Stimulated activated naive CD8-positive, alpha-beta T cell treated with anti-CD3 and anti-CD28 coated beads, Interleukin-15, Interleukin-2, amounts not matched to agents 100 ng/mL and 50 ng/mL, for 24 hours (primary cell): Measurements from ENCODE around the gene KDM4B.
"Not testable (repeated sequence)": the region's sequence is repeated elsewhere in the genome, so short reads cannot be mapped to it uniquely, and the experiment has no call there.

Experiments used
- H3K27ac Mint-ChIP-seq: one replicate; pipeline ENCODE4 v1.8.0; 2021; ENCODE audit warnings: mild to moderate bottlenecking, mixed read lengths
- H3K27me3 Mint-ChIP-seq: one replicate; pipeline ENCODE4 v1.8.0; 2021; ENCODE audit warnings: mixed read lengths
- H3K36me3 Mint-ChIP-seq: one replicate; pipeline ENCODE4 v1.8.0; 2021; ENCODE audit warnings: low read depth, mixed read lengths
- H3K4me1 Mint-ChIP-seq: one replicate; pipeline ENCODE4 v1.8.0; 2021; ENCODE audit warnings: low read depth, mixed read lengths
- H3K4me3 Mint-ChIP-seq: one replicate; pipeline ENCODE4 v1.8.0; 2021; ENCODE audit warnings: mild to moderate bottlenecking, mixed read lengths
- H3K9me3 Mint-ChIP-seq: one replicate; pipeline ENCODE4 v1.8.0; 2021; ENCODE audit warnings: mixed read lengths

The KDM4B gene

DNA sequence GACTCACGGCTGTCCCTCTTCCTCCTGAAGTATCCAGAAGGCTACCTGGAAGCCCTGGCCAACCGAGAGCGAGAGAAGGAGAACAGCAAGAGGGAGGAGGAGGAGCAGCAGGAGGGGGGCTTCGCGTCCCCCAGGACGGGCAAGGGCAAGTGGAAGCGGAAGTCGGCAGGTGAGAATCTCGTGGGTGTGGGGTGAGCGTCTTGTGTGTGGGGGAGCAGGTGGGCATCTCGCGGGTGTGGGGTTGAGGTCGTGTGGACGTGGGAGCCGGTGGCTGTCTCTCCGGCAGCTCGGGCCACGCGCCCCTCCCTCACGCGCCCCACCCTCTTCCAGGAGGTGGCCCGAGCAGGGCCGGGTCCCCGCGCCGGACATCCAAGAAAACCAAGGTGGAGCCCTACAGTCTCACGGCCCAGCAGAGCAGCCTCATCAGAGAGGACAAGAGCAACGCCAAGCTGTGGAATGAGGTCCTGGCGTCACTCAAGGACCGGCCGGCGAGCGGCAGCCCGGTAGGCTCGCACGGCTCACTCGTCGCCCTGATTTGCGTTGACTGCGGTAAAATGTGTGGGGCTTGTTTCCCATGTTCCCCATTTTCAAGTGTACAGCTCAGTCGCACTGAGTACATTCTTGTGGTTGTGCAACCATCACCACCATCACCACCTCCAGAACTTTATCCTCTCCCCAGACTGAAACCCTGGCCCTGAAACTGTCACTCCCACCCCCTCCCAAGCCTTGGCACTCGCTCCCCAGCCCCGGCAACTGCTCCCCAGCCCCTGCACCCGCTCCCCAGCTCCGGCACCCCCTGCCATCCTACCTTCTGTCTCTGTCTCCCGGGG lies 14.4 kb upstream of the KDM4B start:
- H3K36me3 Mint-ChIP-seq: peaks cover 55% of the 10 kb centered on the region
- H3K4me3 Mint-ChIP-seq, H3K27me3 Mint-ChIP-seq, H3K27ac Mint-ChIP-seq, H3K9me3 Mint-ChIP-seq, H3K4me1 Mint-ChIP-seq: not testable (repeated sequence)

DNA sequence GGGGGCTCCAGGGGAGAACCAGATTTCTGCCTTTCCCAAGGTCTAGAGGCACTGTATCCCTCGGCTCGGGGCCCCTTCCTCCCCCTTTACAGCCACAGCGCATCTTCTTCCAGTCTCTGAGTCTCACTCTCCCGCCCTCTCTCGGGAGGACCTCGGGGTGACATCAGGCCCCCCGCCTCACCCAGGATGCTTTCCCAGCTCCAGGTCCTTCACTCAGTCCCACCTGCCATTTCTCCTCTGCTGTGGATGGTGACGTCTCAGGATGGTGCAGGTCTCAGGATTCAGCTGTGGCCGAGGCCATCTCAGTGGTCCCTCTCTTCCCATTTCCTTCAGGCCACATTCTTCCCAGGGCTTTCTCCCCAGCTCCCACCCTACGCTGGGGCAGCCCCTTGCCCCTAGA lies 13.6 kb upstream of the KDM4B start:
- Mint-ChIP-seq H3K4me1 (no peaks in the 10 kb centered on the region), H3K36me3 (peaks cover 58% of the 10 kb centered on the region), H3K9me3 (no peaks in the 10 kb centered on the region), H3K4me3 (no peak overlapping the region), H3K27ac (no peak overlapping the region), H3K27me3 (no peaks in the 10 kb centered on the region)

DNA sequence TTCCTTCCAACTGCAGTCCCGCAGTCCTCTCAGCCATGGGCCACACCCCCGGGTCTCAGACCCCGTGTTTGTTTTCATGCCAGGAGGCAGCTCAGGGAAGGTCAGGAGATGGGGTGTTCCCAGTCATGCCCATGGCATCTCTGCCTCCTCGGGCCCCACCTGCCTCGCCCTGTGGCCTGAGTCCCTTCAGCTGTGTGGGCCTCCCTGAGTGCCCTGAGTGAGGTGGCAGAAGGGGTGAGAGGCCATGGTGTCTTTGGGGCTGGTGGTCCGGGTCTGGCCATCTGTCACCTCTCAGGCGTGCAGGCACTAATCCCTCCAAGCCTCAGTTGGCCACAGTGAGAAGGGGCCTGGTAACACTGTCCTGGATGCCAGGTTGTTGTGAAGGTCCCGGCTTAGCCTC lies 10.9 kb upstream of the KDM4B start:
- H3K36me3 Mint-ChIP-seq: peaks cover 56% of the 10 kb centered on the region
- H3K27ac Mint-ChIP-seq: no peak overlapping the region
- no peaks in the 10 kb centered on the region for H3K9me3 Mint-ChIP-seq
- H3K4me1 Mint-ChIP-seq: no peaks in the 10 kb centered on the region
- no peak overlapping the region for H3K4me3 Mint-ChIP-seq
- H3K27me3 Mint-ChIP-seq: no peaks in the 10 kb centered on the region

DNA sequence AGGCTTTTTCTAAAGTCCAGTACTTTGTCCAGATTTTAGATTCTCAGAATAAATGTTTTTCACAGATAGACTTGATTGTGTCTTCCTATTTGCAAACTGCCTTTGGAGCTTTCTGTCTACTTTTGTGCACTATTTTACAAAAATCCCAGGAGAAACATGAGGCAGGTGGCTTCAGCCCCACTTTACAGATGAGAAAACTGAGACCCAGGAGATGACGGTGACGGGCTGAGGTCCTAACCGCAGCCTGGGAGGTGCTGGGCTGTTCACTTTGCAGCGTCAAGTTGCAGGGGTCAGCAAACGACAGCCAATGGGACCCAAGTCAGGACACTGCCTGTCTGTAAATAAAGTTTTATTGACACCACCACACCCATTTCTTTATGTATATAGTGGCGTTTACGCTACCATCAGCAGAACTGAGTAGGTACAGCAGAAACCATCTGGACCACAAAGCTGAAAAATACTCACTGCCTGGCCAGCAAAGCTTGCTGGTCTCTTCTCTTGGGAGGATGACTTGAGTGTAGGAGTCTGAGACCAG lies 6.8 kb upstream of the KDM4B start:
- Mint-ChIP-seq H3K4me3 (no peak overlapping the region), H3K36me3 (peaks cover 42% of the 10 kb centered on the region), H3K27ac (no peak overlapping the region), H3K9me3 (no peaks in the 10 kb centered on the region), H3K27me3 (no peaks in the 10 kb centered on the region), H3K4me1 (peaks cover 2% of the 10 kb centered on the region)

DNA sequence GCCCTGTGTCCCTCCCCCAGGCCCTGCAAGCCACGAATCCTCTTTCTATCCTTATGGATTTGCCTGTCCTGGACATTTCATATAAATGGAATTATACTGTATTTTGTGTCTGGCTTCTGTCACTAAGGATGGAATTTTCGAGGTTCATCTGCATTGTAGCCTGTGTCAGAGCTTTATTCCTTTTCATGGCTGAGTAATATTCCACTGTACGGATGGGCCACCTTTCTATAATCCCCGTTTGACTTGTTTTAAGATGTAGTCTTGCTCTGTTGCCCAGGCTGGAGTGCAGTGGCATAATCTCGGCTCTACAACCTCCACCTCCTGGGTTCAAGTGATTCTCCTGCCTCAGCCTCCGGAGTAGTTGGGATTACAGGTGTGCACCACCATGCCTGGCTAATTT lies 3.9 kb upstream of the KDM4B start:
- Mint-ChIP-seq H3K9me3 (no peaks in the 10 kb centered on the region), H3K27me3 (no peaks in the 10 kb centered on the region), H3K4me1 (peaks cover 16% of the 10 kb centered on the region), H3K4me3 (no peak overlapping the region), H3K27ac (no peak overlapping the region), H3K36me3 (peaks cover 34% of the 10 kb centered on the region)

DNA sequence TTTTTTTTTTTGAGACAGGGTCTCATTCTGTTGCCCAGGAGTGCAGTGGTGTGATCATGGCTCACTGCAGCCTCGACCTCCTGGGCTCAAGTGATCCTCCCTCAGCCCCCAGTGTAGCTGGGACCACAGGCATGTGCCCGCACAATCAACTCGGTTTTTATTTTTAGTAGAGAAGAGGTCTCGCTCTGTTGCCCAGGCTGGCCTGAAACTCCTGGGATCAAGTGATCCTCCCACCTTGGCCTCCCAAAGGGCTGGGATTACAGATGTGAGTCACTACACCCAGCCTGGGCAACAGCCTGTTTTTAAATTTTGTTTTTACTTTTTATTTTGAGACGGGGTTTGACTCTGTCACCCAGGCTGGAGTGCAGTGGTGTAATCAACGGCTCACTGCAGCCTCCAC lies 2.3 kb upstream of the KDM4B start:
- H3K4me3 Mint-ChIP-seq: no peak overlapping the region
- peaks cover 32% of the 10 kb centered on the region for H3K4me1 Mint-ChIP-seq
- H3K27ac Mint-ChIP-seq: no peak overlapping the region
- H3K9me3 Mint-ChIP-seq: no peaks in the 10 kb centered on the region
- H3K27me3 Mint-ChIP-seq: no peaks in the 10 kb centered on the region
- peaks cover 31% of the 10 kb centered on the region for H3K36me3 Mint-ChIP-seq

DNA sequence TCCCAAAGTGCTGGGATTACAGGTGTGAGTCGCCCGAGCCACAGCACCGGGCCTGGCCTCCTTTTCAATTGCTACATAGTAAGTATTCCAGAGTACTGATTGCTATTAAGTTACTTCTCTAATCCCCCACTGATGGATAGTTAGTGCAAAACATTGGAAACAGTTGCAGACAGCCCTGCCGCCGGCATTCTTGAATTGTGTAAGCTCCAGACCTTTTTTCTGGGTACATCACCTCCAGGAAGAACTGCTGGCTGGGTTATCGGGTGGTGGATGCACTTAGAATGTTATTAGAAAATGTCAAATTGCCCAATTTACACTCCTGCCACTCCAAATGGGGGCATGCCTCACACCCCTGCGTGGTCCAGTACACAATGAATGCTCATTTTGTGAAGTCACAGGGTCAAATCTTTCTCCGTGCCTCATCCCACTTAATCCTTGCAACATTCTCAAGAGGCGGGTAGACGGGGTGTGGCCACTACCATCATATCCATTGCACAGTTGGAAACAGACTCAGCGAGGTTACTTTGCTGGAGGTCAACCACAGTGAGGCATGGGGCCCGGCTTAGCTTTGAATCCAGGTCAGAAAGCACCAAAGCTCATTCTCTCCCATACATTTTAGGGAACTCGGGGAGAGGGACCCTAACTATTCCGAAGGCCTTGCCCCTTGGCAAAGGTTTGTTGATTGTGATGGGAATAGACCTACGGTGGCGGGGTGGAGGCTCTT lies 1.0 kb upstream of the KDM4B start:
- no peaks in the 10 kb centered on the region for H3K27me3 Mint-ChIP-seq
- H3K36me3 Mint-ChIP-seq: peaks cover 20% of the 10 kb centered on the region
- peaks cover 32% of the 10 kb centered on the region for H3K4me1 Mint-ChIP-seq
- peak overlapping the region; percentile 91 for H3K27ac Mint-ChIP-seq
- H3K4me3 Mint-ChIP-seq: peak overlapping the region; percentile 72
- H3K9me3 Mint-ChIP-seq: no peaks in the 10 kb centered on the region

DNA sequence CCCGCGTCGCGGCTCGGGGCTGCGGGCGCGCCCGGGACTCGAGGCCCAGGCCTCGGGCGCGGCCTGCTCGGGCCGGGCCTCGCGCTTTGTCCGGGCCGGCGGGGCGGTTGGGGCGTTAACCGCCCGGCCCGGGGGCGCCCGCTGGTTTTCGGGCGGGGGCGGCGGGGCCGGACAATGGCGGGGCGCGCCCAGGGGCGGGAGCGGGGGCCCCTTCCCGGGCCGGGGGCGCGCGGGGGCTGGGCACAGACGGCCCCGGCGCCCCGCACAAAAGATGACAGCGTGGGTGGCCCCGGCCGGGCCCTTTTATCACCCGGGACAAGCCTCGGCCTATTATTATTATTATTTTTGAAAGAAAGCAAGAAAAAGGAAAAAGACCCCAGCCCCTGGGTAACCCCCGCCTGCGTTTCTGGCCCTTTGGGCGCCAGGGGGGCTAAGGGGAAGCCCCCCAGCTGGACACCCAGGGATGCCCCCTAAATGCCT lies 419 bp downstream of the KDM4B start:
- peaks cover 12% of the 10 kb centered on the region for H3K36me3 Mint-ChIP-seq
- peak overlapping the region; percentile 88 for H3K27ac Mint-ChIP-seq
- H3K4me3 Mint-ChIP-seq: peak overlapping the region; percentile 90
- H3K4me1 Mint-ChIP-seq: peaks cover 32% of the 10 kb centered on the region
- H3K27me3 Mint-ChIP-seq: no peaks in the 10 kb centered on the region
- no peaks in the 10 kb centered on the region for H3K9me3 Mint-ChIP-seq

DNA sequence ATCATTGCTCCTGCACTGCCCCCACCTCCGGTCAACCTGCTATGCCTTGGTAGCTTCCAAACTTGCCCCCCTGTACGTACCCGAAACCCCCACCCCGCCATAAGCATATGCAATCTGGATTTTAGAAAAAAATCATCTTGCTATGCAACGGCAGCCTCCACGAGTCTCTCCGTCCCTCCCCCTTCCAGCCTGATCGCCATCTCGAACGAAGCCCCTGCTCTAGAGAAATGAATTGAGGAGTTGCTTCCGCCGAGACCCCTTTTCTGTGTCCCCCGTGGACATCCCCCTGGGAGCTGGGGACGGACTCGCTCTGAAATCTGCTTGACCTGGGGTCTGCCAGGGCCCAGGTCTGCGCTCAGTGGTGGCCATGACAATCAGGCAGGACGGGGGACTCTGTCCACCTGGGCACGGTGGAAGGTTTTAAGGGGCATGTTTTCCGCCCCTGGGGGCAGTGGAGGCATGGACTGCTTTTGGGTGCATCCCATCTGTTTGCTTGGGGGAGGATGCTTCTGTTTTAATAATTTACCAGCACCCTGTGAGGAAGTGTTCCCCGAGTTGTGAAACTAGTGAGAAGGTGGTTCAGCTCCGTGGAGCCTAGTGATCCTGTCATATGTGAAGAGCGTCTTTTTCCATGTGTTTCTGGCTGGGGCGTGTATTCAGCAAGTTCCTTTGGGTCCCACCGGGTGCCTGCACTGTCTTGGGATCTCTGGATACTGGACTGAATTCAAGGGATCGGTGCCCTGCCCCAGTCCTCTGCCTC lies 1.0 kb downstream of the KDM4B start:
- Mint-ChIP-seq H3K4me3 (peak overlapping the region; percentile 90), H3K9me3 (no peaks in the 10 kb centered on the region), H3K4me1 (peaks cover 35% of the 10 kb centered on the region), H3K27me3 (no peaks in the 10 kb centered on the region), H3K36me3 (peaks cover 10% of the 10 kb centered on the region), H3K27ac (peak overlapping the region; percentile 88)

DNA sequence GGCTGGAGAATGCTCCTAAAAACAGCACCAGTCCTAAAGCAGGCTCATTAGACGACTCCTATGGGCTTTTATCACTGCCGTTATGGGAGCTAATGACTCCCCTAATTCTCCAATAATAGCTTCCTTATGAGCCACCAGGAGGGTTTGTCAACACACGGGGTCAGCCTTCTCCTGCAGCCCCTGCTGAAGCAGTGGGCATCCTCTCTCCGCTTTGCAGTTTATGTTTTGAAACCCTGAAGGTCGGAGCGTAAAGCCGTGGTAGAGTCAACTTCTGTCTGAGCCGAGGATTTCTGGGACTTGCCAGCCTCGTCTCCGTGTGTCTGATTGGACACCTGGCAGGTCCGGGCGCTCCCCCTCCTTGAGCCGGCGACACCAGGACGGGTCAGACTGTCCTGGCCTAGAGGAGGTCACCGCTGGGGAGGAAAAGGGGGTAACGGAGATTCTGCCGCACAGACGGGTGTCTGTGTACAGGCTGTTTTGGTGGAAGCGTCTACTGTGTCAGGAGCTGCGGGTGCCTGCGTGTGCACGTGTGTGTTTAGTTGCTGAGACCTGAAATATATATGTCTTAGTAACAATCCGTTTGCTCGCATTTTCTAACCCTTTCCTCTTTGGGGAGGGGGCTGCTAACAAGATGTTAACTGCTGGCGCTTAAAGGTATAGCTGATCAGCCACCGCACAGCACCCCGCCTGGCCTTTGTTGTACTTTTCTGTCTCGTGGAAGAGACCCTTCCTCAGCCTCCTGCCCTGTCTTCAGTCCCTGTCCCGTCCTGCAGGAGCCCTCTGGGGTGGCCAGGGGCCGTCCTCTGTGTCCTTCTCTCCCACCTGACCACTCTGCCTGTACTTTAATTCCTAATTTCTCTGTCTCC lies 1.9 kb downstream of the KDM4B start:
- no peaks in the 10 kb centered on the region for H3K27me3 Mint-ChIP-seq
- H3K36me3 Mint-ChIP-seq: peaks cover 8% of the 10 kb centered on the region
- peak overlapping the region; percentile 58 for H3K27ac Mint-ChIP-seq
- H3K4me3 Mint-ChIP-seq: peak overlapping the region; percentile 90
- H3K4me1 Mint-ChIP-seq: peaks cover 35% of the 10 kb centered on the region
- no peaks in the 10 kb centered on the region for H3K9me3 Mint-ChIP-seq

DNA sequence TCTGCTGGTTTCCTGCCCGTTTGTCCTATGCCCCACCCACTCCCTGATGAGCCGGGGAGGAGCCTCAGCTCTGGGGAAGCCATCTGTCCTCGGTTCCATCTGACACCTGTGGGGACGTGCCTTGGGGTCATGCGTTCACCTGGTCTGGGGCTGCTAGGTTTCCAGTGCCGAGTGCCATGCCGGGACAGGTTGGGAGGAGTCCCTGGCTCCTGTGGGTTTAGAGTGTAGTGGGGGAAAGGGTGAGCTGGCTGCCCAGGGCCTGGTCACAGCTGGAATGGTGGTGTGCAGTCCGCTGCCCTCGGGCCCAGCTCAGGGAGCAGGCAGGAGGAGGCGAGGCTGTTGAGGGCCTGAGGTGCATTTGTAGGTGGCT lies 2.5 kb downstream of the KDM4B start:
- H3K27ac Mint-ChIP-seq: no peak overlapping the region
- peaks cover 39% of the 10 kb centered on the region for H3K4me1 Mint-ChIP-seq

DNA sequence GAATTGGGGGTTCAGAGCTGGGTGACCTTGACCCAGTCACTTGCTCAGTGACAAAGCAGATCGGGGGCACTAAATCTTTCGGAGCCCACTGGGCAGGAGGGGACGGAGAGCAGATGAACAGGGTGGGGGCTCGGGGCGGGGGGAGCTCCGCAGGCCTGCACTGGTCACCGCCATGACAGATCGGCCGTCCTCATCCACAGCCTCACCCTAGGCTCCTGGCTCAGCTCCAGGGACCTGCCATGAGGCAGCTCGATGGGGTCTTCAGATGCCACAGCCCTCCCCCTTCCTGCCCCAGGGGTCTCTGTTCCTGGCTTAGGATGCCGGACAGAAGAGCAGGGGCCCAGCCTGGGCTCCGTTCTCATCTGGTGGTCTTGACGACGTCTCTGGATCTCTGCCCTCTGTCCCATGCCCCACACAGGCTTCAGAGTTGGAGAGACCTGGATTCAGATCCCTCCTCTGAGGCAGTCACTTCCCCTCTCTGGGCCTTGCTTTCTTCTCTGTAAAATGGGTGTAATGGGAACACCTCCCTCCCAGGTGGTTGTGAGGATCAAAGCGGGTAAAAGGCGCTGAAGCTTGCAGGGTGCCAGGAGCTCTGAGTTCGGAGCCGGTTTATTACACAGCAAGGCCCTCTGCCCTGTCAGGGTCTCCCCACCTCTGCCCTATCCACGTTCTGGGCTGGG lies 3.0 kb downstream of the KDM4B start:
- peaks cover 1% of the 10 kb centered on the region for H3K36me3 Mint-ChIP-seq
- H3K27me3 Mint-ChIP-seq: no peaks in the 10 kb centered on the region
- H3K4me1 Mint-ChIP-seq: peaks cover 40% of the 10 kb centered on the region
- H3K4me3 Mint-ChIP-seq: peak overlapping the region; percentile 26
- H3K9me3 Mint-ChIP-seq: no peaks in the 10 kb centered on the region
- H3K27ac Mint-ChIP-seq: no peak overlapping the region

More for the DNA sequence above, 2.5 kb downstream of the KDM4B start:
- H3K27me3 Mint-ChIP-seq: no peaks in the 10 kb centered on the region
- H3K4me3 Mint-ChIP-seq: peak overlapping the region; percentile 90
- H3K36me3 Mint-ChIP-seq: peaks cover 1% of the 10 kb centered on the region
- H3K9me3 Mint-ChIP-seq: no peaks in the 10 kb centered on the region

DNA sequence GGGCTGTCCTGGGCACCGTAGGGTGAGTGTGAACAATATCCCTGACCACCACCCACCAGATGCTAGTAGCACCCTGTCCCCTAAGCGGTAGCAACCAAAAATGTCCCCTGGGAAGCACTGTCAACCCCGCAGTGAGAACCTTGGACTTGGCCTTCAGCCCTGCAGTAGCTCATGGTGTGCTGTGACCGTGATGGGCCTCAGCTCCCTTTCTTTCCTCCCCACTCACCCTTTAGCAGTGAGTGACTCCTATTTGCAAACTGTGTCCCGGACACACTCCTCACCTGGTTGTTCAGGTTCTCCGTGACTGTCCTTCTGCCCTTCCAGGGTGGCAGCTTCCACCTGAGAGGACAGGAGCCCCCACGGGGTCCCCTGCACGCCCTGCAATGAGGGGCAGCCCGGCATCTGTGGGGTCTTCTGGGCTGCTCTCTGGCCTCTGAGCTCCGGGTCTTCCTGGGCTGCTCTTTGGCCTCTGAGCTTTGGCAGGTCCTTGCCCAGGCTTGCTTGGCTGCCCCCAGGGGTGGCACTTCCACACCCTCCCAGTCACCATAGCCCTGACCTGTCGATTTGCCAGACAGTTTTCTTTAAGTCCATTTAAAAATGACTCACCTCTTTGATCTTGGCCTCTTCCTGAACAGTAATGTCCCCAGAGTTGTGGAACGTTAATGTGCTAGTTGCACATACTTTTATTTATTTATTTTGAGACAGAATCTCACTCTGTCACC lies 3.8 kb downstream of the KDM4B start:
- H3K9me3 Mint-ChIP-seq: no peaks in the 10 kb centered on the region

More for the DNA sequence above, 3.8 kb downstream of the KDM4B start:
- peaks cover 3% of the 10 kb centered on the region for H3K36me3 Mint-ChIP-seq
- H3K27ac Mint-ChIP-seq: no peak overlapping the region
- H3K4me3 Mint-ChIP-seq: no peak overlapping the region
- no peaks in the 10 kb centered on the region for H3K27me3 Mint-ChIP-seq
- H3K4me1 Mint-ChIP-seq: peaks cover 42% of the 10 kb centered on the region
